HepG2 (cell line): ENCODE measurements around the gene CHST12. TPM values are rescaled to one million over a fixed set of nuclear protein-coding genes. Genes with fewer than 3 reads are reported as not detected.

Source experiments
- ATAC-seq: fragments of 200-7000 bp; cut with Tn5 transposase; 3 replicates; pipeline ENCODE4 v1.9.1; 2020; ENCODE audit warnings: mild to moderate bottlenecking, moderate library complexity
- BruUV-seq: library from RNA; stranded (reverse); fragments of 400-500 nt; replicated peaks from 2 replicates; lab custom pipeline; 2021; lab: Mats Ljungman, UMichigan
- CTCF ChIA-PET: fragments of 300-600 bp; formaldehyde crosslinking; extraction: SDS; loops from one replicate; lab custom pipeline; 2021; ENCODE audit warnings: low total read pairs, inconsistent platforms, low intra/inter-chr PET ratio; lab: Yijun Ruan, JAX
- POLR2A ChIA-PET: fragments of 350-600 bp; sonication (Branson Sonifier 250); formaldehyde crosslinking; loops from one replicate; lab custom pipeline; 2020; ENCODE audit warnings: antibody characterized with exemption, inconsistent platforms; lab: Yijun Ruan, JAX
- DNase-seq: peaks from one replicate; pipeline ENCODE4 v3.0.0-alpha.2; 2015; ENCODE audit warnings: low spot score
- FAIRE-seq: peaks from 3 replicates; lab custom pipeline; 2011; peaks lifted over from hg19 to GRCh38; lab: Jason Lieb, UNC
- H2AFZ ChIP-seq: one replicate; pipeline ENCODE4 v1.6.1; 2011; ENCODE audit warnings: low read length, inconsistent platforms
- H3K27ac ChIP-seq: fragments of 300-600 bp; 3 replicates; pipeline ENCODE4 v1.8.0; 2011; ENCODE audit warnings: mixed run types, mild to moderate bottlenecking, mixed read lengths, low read length, inconsistent platforms; ENCODE audit not compliant: insufficient read depth; ENCODE audit errors: extremely low read length
- H3K27me3 ChIP-seq, 2 experiments: fragments of 200-600 bp in 1 of 2; 2 replicates in 1 of 2; 3 replicates in 1 of 2; pipeline versions ENCODE4 v1.6.0 to v1.8.0; 2011; ENCODE audit warnings: low read length in 2 of 2, mild to moderate bottlenecking in 2 of 2, moderate library complexity in 2 of 2, inconsistent platforms in 1 of 2; ENCODE audit not compliant: insufficient read depth in 2 of 2, control insufficient read depth in 1 of 2
- H3K36me3 ChIP-seq, 2 experiments: fragments of 200-600 bp in 1 of 2; replicated peaks in 1 of 2; 2 replicates in 1 of 2; 3 replicates in 1 of 2; pipeline versions ENCODE4 v1.5.1 to v1.8.0; 2011; ENCODE audit warnings: low read length in 2 of 2, inconsistent platforms in 1 of 2; ENCODE audit not compliant: insufficient read depth in 2 of 2, control insufficient read depth in 1 of 2
- H3K4me1 ChIP-seq: 2 replicates; pipeline ENCODE4 v1.5.1; 2012; ENCODE audit warnings: low read length, inconsistent platforms; ENCODE audit not compliant: insufficient read depth
- H3K4me2 ChIP-seq: 2 replicates; pipeline ENCODE4 v1.6.0; 2011; ENCODE audit warnings: low read depth, low read length, inconsistent platforms
- H3K4me3 ChIP-seq, 3 experiments: fragments of 200-600 bp in 1 of 3; sonication (generic), shearing (Covaris generic) in 1 of 3; replicated peaks in 1 of 3; 2 replicates each; pipeline ENCODE4 v1.5.1; 2011 to 2016; ENCODE audit warnings: low read length in 3 of 3, inconsistent platforms in 2 of 3, low read depth in 2 of 3, mild to moderate bottlenecking in 2 of 3, control low read depth in 1 of 3, mixed read lengths in 1 of 3; ENCODE audit not compliant: insufficient read depth in 1 of 3
- H3K79me2 ChIP-seq: one replicate; pipeline ENCODE4 v1.6.1; 2011; ENCODE audit warnings: low read length, inconsistent platforms; ENCODE audit not compliant: insufficient read depth
- H3K9ac ChIP-seq: 2 replicates; pipeline ENCODE4 v1.6.0; 2011; ENCODE audit warnings: mild to moderate bottlenecking, low read depth, low read length, inconsistent platforms; ENCODE audit not compliant: insufficient read depth
- H3K9me3 ChIP-seq: 2 replicates; pipeline ENCODE4 v1.5.1; 2012; ENCODE audit warnings: mild to moderate bottlenecking, low read length
- H4K20me1 ChIP-seq: 2 replicates; pipeline ENCODE4 v1.6.0; 2011; ENCODE audit warnings: inconsistent platforms, mild to moderate bottlenecking, low read length, moderate library complexity; ENCODE audit not compliant: insufficient read depth
- AKAP8 ChIP-seq: sonication (generic); formaldehyde crosslinking; IDR thresholded peaks from 2 replicates; pipeline ENCODE4 v1.5.1; 2020; ENCODE audit warnings: mild to moderate bottlenecking, missing genetic modification reagents
- FOXK2 ChIP-seq: fragments of 450-650 bp; IDR thresholded peaks from 2 replicates; pipeline ENCODE4 v1.6.1; 2016
- HMG20B ChIP-seq: conservative IDR thresholded peaks from 2 replicates; pipeline ENCODE4 v1.6.1; 2016; ENCODE audit warnings: missing genetic modification reagents, missing compliant biosample characterization
- JUNB ChIP-seq: sonication (generic); formaldehyde crosslinking; IDR thresholded peaks from 2 replicates; pipeline ENCODE4 v1.8.0; 2022; ENCODE audit warnings: missing genetic modification reagents, mild to moderate bottlenecking, borderline replicate concordance
- KAT7 ChIP-seq: IDR thresholded peaks from 2 replicates; pipeline ENCODE4 v1.6.1; 2018; ENCODE audit warnings: borderline replicate concordance, missing compliant biosample characterization
- NFKB2 ChIP-seq: sonication (generic); formaldehyde crosslinking; IDR thresholded peaks from 2 replicates; pipeline ENCODE4 v1.4.0; 2020; ENCODE audit warnings: missing genetic modification reagents, borderline replicate concordance
- NPAS2 ChIP-seq: sonication (generic); formaldehyde crosslinking; IDR thresholded peaks from 2 replicates; pipeline ENCODE4 v1.8.0; 2022; ENCODE audit warnings: mild to moderate bottlenecking, missing genetic modification reagents, borderline replicate concordance
- SRSF9 ChIP-seq: fragments of 200-400 bp; formaldehyde crosslinking; IDR thresholded peaks from 2 replicates; pipeline ENCODE4 v1.6.1; 2018; ENCODE audit warnings: borderline replicate concordance, mild to moderate bottlenecking, low read depth, low read length; ENCODE audit not compliant: insufficient read depth, poor library complexity, severe bottlenecking
- SYNCRIP ChIP-seq: fragments of 200-400 bp; formaldehyde crosslinking; IDR thresholded peaks from 2 replicates; pipeline ENCODE4 v1.6.1; 2018; ENCODE audit warnings: mild to moderate bottlenecking, low read depth, low read length; ENCODE audit not compliant: insufficient read depth
- ZBTB2 ChIP-seq: sonication (generic); formaldehyde crosslinking; IDR thresholded peaks from 2 replicates; pipeline ENCODE4 v1.8.0; 2022; ENCODE audit warnings: low read depth, missing genetic modification reagents
- ZFP1 ChIP-seq: IDR thresholded peaks from 2 replicates; pipeline ENCODE4 v1.6.1; 2016
- ZFP41 ChIP-seq: sonication (generic); formaldehyde crosslinking; IDR thresholded peaks from 2 replicates; pipeline ENCODE4 v1.4.0; 2020; ENCODE audit warnings: mild to moderate bottlenecking, missing genetic modification reagents, borderline replicate concordance
- ZNF318 ChIP-seq: sonication (generic); formaldehyde crosslinking; IDR thresholded peaks from 2 replicates; pipeline ENCODE4 v1.4.0; 2020; ENCODE audit warnings: mild to moderate bottlenecking, missing genetic modification reagents
- whole genome bisulfite sequencing: methylation state at CpG from one replicate; pipeline ENCODE4 v1.1.6; 2017; ENCODE audit warnings: low lambda C conversion rate; 5-methylcytosine and 5-hydroxymethylcytosine counted together
- in situ Hi-C: cut with HindIII; loops from 2 replicates; pipeline ENCODE4 v1.10.0; 2017; ENCODE audit warnings: low pct_unique_long_range_greater_than_20kb; ENCODE audit not compliant: extremely low pct_ligation_motif_present
- intact Hi-C: fragments of 100-400 bp; cut with micrococcal nuclease; formaldehyde crosslinking; loops from one replicate; pipeline ENCODE4 v1.10.0; 2022; ENCODE audit not compliant: unreplicated experiment
- polyA plus RNA-seq, 8 experiments: library from polyadenylated mRNA; depleted of rRNA in 3 of 8; stranded (reverse) in 7 of 8; unstranded in 1 of 8; fragments of >200 nt; fragmentation: Illumina TruSeq in 4 of 8; extraction: Trizol in 4 of 8; gene quantifications; 2 replicates each; pipeline versions ENCODE4 v1.2.1 to v1.2.3, GENCODE V29; 2011 to 2016; ENCODE audit warnings: low read depth in 4 of 8, missing spikeins in 1 of 8, mixed read lengths in 1 of 8; ENCODE audit not compliant: insufficient read depth in 1 of 8
- total RNA-seq, 5 experiments: library from RNA; depleted of rRNA; stranded (reverse); fragments of >200 nt; fragmentation: Illumina TruSeq; extraction: Trizol; gene quantifications; 2 replicates each; pipeline ENCODE4 v1.2.3, GENCODE V29; 2016; ENCODE audit warnings: low read depth in 1 of 5

The CHST12 gene
- total and polyA plus RNA-seq, 2 of the 13 experiments (the other 11 are each of a cell fraction or from before 2014, with no cell fraction given), result 6.4 to 15.8 TPM

- no peak for TF ChIP-seq ZNF318 (CRISPR knock-in tag)
Measured at GRCh38 chr7:2490181-2490651, 86.8 kb downstream of the CHST12 start (continued).

GRCh38 chr7:2492038-2492437, 88.6 kb downstream of the CHST12 start:
- ChIA-PET POLR2A (no interaction called here), CTCF (no interaction called here)
- no peak overlapping the region for H3K4me3 ChIP-seq
- peaks cover 17 to 44% of the 10 kb centered on the region in 2 experiments for H3K27me3 ChIP-seq
- DNase-seq, result no peak
- H3K27ac ChIP-seq, result no peak overlapping the region
- ATAC-seq, result no peak
- H3K9me3 ChIP-seq, result no peaks in the 10 kb centered on the region
- intact Hi-C loops (no loop called here), in situ Hi-C loops (no loop called here)
- no peaks in the 10 kb centered on the region for H3K4me1 ChIP-seq
- no TSS peak for BruUV-seq
- no peak overlapping the region for H2AFZ ChIP-seq
- H3K36me3 ChIP-seq, result no peaks in the 10 kb centered on the region
- no peak overlapping the region for H3K4me2 ChIP-seq
- WGBS, result 15% methylated on average over 2 of the region's 2 CpGs
- no peak for FAIRE-seq
- H3K79me2 ChIP-seq, result no peaks in the 10 kb centered on the region
- no peak overlapping the region for H3K9ac ChIP-seq
- H4K20me1 ChIP-seq, result no peaks in the 10 kb centered on the region
- no peak for TF ChIP-seq ZBTB2
- no peak for TF ChIP-seq AKAP8 (CRISPR knock-in tag)
- TF ChIP-seq JUNB (CRISPR knock-in tag), result no peak
- no peak for TF ChIP-seq SRSF9
- no peak for TF ChIP-seq SYNCRIP
- TF ChIP-seq KAT7 (CRISPR knock-in tag), result no peak
- TF ChIP-seq NFKB2 (CRISPR knock-in tag), result no peak
- no peak for TF ChIP-seq FOXK2
- no peak for TF ChIP-seq HMG20B (CRISPR knock-in tag)
- TF ChIP-seq ZFP1, result no peak
- TF ChIP-seq ZFP41 (CRISPR knock-in tag), result no peak
- TF ChIP-seq NPAS2, result no peak
